ENCODE results near the gene ZNF496. TPM values are rescaled to one million over a fixed set of nuclear protein-coding genes. Genes with fewer than 3 reads are reported as not detected.

Gene ZNF496
- total RNA-seq, 2 donors from 2014 or later, result 63.5 to 65.6 TPM

- WGBS, 2 experiments (ENCODE audit: insufficient coverage in 1 of 2, insufficient read length in 1 of 2), result 84% methylated on average over 8 to 11 of the region's 11 CpGs
- peaks cover 8% of the 10 kb centered on the region for H3K4me1 ChIP-seq (ENCODE audit: control insufficient read depth, insufficient read depth, low read length)
- peaks cover 47% of the 10 kb centered on the region for H3K4me1 Mint-ChIP-seq
- no peak overlapping the region for H3K27ac ChIP-seq (ENCODE audit: low read depth, low read length)
- no peaks in the 10 kb centered on the region for H3K9me3 Mint-ChIP-seq
- H3K27me3 Mint-ChIP-seq (ENCODE audit: insufficient read depth), result no peaks in the 10 kb centered on the region
- H3K9ac ChIP-seq (ENCODE audit: extremely low read depth, low read length, poor library complexity, severe bottlenecking), result no peak overlapping the region
- TF ChIP-seq CTCF (conservative IDR thresholded peaks at IDR 0.05), result no peak
- H3K27ac Mint-ChIP-seq, result peak overlapping the region; percentile 67
- DNase-seq, result no peak
- no peaks in the 10 kb centered on the region for H3K27me3 ChIP-seq (ENCODE audit: control insufficient read depth, insufficient read depth, low read length, poor library complexity, severe bottlenecking)
- H3K9me3 ChIP-seq (ENCODE audit: control insufficient read depth, low read length), result no peaks in the 10 kb centered on the region
- H3K36me3 ChIP-seq (ENCODE audit: control insufficient read depth, insufficient read depth, low read length), result peaks cover 28% of the 10 kb centered on the region
- H3K36me3 Mint-ChIP-seq (ENCODE audit: low read depth), result peaks cover 67% of the 10 kb centered on the region
- no peak overlapping the region for H3K4me3 Mint-ChIP-seq
- no peak overlapping the region for H3K4me3 ChIP-seq (ENCODE audit: low read length)
These were observed 6.3 kb upstream of the ZNF496 start for GRCh38 chr1:247337961-247338360.

- Histone ChIP-seq H3K27ac (ENCODE audit: low read depth, low read length) (no peak overlapping the region), H3K4me1 (ENCODE audit: control insufficient read depth, insufficient read depth, low read length) (peaks cover 9% of the 10 kb centered on the region), H3K9me3 (ENCODE audit: control insufficient read depth, low read length) (no peaks in the 10 kb centered on the region), H3K36me3 (ENCODE audit: control insufficient read depth, insufficient read depth, low read length) (peaks cover 28% of the 10 kb centered on the region), H3K9ac (ENCODE audit: extremely low read depth, low read length, poor library complexity, severe bottlenecking) (no peak overlapping the region), H3K27me3 (ENCODE audit: control insufficient read depth, insufficient read depth, low read length, poor library complexity, severe bottlenecking) (no peaks in the 10 kb centered on the region), H3K4me3 (ENCODE audit: low read length) (no peak overlapping the region)
- Mint-ChIP-seq H3K9me3 (no peaks in the 10 kb centered on the region), H3K27me3 (ENCODE audit: insufficient read depth) (no peaks in the 10 kb centered on the region), H3K4me1 (peaks cover 50% of the 10 kb centered on the region), H3K27ac (peak overlapping the region; percentile 67), H3K4me3 (no peak overlapping the region), H3K36me3 (ENCODE audit: low read depth) (peaks cover 62% of the 10 kb centered on the region)
- no peak for DNase-seq
- 88 to 94% methylated on average over 8 to 10 of the region's 10 CpGs for WGBS, 2 experiments (ENCODE audit: insufficient coverage in 1 of 2, insufficient read length in 1 of 2)
- no peak for TF ChIP-seq CTCF (conservative IDR thresholded peaks at IDR 0.05)
These were observed 5.6 kb upstream of the ZNF496 start for GRCh38 chr1:247337250-247337746.

- peaks cover 50% of the 10 kb centered on the region for H3K4me1 Mint-ChIP-seq
- peaks cover 24% of the 10 kb centered on the region for H3K36me3 ChIP-seq (ENCODE audit: control insufficient read depth, insufficient read depth, low read length)
- H3K4me3 Mint-ChIP-seq, result no peak overlapping the region
- no peaks in the 10 kb centered on the region for H3K9me3 Mint-ChIP-seq
- H3K27me3 Mint-ChIP-seq (ENCODE audit: insufficient read depth), result no peaks in the 10 kb centered on the region
- H3K27me3 ChIP-seq (ENCODE audit: control insufficient read depth, insufficient read depth, low read length, poor library complexity, severe bottlenecking), result no peaks in the 10 kb centered on the region
- no peak overlapping the region for H3K4me3 ChIP-seq (ENCODE audit: low read length)
- H3K27ac ChIP-seq (ENCODE audit: low read depth, low read length), result no peak overlapping the region
- peaks cover 56% of the 10 kb centered on the region for H3K36me3 Mint-ChIP-seq (ENCODE audit: low read depth)
- no peaks in the 10 kb centered on the region for H3K9me3 ChIP-seq (ENCODE audit: control insufficient read depth, low read length)
- H3K9ac ChIP-seq (ENCODE audit: extremely low read depth, low read length, poor library complexity, severe bottlenecking), result no peak overlapping the region
- DNase-seq, result no peak
- WGBS, 2 experiments (ENCODE audit: insufficient coverage in 1 of 2, insufficient read length in 1 of 2), result 93% methylated on average over 3 to 7 of the region's 7 CpGs
- H3K27ac Mint-ChIP-seq, result no peak overlapping the region
- H3K4me1 ChIP-seq (ENCODE audit: control insufficient read depth, insufficient read depth, low read length), result peaks cover 9% of the 10 kb centered on the region
- no peak for TF ChIP-seq CTCF (conservative IDR thresholded peaks at IDR 0.05)
These were observed 4.7 kb upstream of the ZNF496 start for GRCh38 chr1:247336390-247336789.

Measured in endodermal cell (in vitro differentiated cells).